GM12875 (cell line): ENCODE results near the gene NR3C2.

Source experiments
- H3K4me3 ChIP-seq: one replicate; pipeline ENCODE4 v1.5.1; 2011; ENCODE audit warnings: low read depth, low read length, control low read depth
- CTCF ChIP-seq: IDR thresholded peaks from 2 replicates; pipeline ENCODE4 v1.5.1; 2011; ENCODE audit warnings: low read depth, mild to moderate bottlenecking, control low read depth, inconsistent platforms, low read length, moderate library complexity, borderline replicate concordance; ENCODE audit not compliant: insufficient read depth

NR3C2 gene

GRCh38 chr4:148114436-148114835, 327.8 kb downstream of the NR3C2 start:
- TF ChIP-seq CTCF = no peak
- H3K4me3 ChIP-seq = no peak overlapping the region

- no peak overlapping the region for H3K4me3 ChIP-seq
- TF ChIP-seq CTCF = no peak
These were observed 329.8 kb downstream of the NR3C2 start for GRCh38 chr4:148112231-148112982.

GRCh38 chr4:148110169-148110568, 332.0 kb downstream of the NR3C2 start:
- no peak overlapping the region for H3K4me3 ChIP-seq
- no peak for TF ChIP-seq CTCF

GRCh38 chr4:148109216-148109615, 333.0 kb downstream of the NR3C2 start:
- no peak overlapping the region for H3K4me3 ChIP-seq
- no peak for TF ChIP-seq CTCF

GRCh38 chr4:148108766-148109165, 333.4 kb downstream of the NR3C2 start:
- no peak for TF ChIP-seq CTCF
- H3K4me3 ChIP-seq = no peak overlapping the region

GRCh38 chr4:148103597-148104355, 338.4 kb downstream of the NR3C2 start:
- no peak for TF ChIP-seq CTCF
- no peak overlapping the region for H3K4me3 ChIP-seq

- TF ChIP-seq CTCF = no peak
- no peak overlapping the region for H3K4me3 ChIP-seq
These were observed 340.4 kb downstream of the NR3C2 start for GRCh38 chr4:148101790-148102189.
